ENCODE data around the gene SLC25A47. TPM values are rescaled to one million over a fixed set of nuclear protein-coding genes. Genes with fewer than 3 reads are reported as not detected.

The SLC25A47 gene
- total and polyA plus RNA-seq, 8 donors, result 0.73 TPM; not detected in 7

- H3K27ac ChIP-seq, result no peak overlapping the region
- no peaks in the 10 kb centered on the region for H3K9me3 ChIP-seq
- H3K27me3 ChIP-seq, result no peaks in the 10 kb centered on the region
- TF ChIP-seq CTCF (IDR thresholded peaks at IDR 0.05) (no peak), POLR2A (IDR thresholded peaks at IDR 0.05) (no peak), EP300 (IDR thresholded peaks at IDR 0.05) (no peak), POLR2AphosphoS5 (IDR thresholded peaks at IDR 0.05) (no peak)
- no peaks in the 10 kb centered on the region for H3K36me3 ChIP-seq
- H3K4me1 ChIP-seq, result peaks cover 0 to 30% (median 15%) of the 10 kb centered on the region in 4 donors
- H3K4me3 ChIP-seq, result no peak overlapping the region
- WGBS, 5 donors, result 72 to 95% (median 91%) methylated on average over 6 of the region's 6 CpGs
- no peak for DNase-seq
- intact Hi-C loops (cut with DNase I; ENCODE audit: low total_unique reads), result no loop called here
Measured at GRCh38 chr14:100314724-100315123, 8.4 kb upstream of the SLC25A47 start.

GRCh38 chr14:100317389-100317788 is 5.8 kb upstream of the SLC25A47 start:
- intact Hi-C loops (cut with DNase I; ENCODE audit: low total_unique reads), result no loop called here
- Histone ChIP-seq H3K27me3 (no peaks in the 10 kb centered on the region), H3K4me3 (peak overlapping the region in 3 of 4 donors; percentile 40 to 48 (median 41)), H3K27ac (no peak overlapping the region), H3K36me3 (no peaks in the 10 kb centered on the region), H3K4me1 (peaks cover 0 to 24% (median 13%) of the 10 kb centered on the region in 4 donors), H3K9me3 (no peaks in the 10 kb centered on the region)
- DNase-seq, result no peak
- TF ChIP-seq POLR2A (IDR thresholded peaks at IDR 0.05) (no peak), POLR2AphosphoS5 (IDR thresholded peaks at IDR 0.05) (no peak), CTCF (IDR thresholded peaks at IDR 0.05) (no peak), EP300 (IDR thresholded peaks at IDR 0.05) (no peak)
- 81 to 85% (median 84%) methylated on average over 3 to 6 of the region's 6 CpGs for WGBS, 5 donors

GRCh38 chr14:100317912-100318808 is 5.0 kb upstream of the SLC25A47 start:
- peak overlapping the region; percentile 13 to 66 (median 44) for H3K27ac ChIP-seq
- 23 to 35% (median 26%) methylated on average over 30 to 40 of the region's 40 CpGs for WGBS, 5 donors
- H3K9me3 ChIP-seq, result no peaks in the 10 kb centered on the region
- H3K36me3 ChIP-seq, result no peaks in the 10 kb centered on the region
- no peaks in the 10 kb centered on the region for H3K27me3 ChIP-seq
- peak overlapping the region; percentile 40 to 48 (median 41) for H3K4me3 ChIP-seq
- intact Hi-C loops (cut with DNase I; ENCODE audit: low total_unique reads), result no loop called here
- H3K4me1 ChIP-seq, result peaks cover 0 to 18% (median 13%) of the 10 kb centered on the region in 4 donors
- peak; percentile 74 to 87 for DNase-seq
- peak in 1 of 3 donors; percentile 40 for TF ChIP-seq POLR2AphosphoS5 (IDR thresholded peaks at IDR 0.05)
- no peak for TF ChIP-seq EP300 (IDR thresholded peaks at IDR 0.05)
- TF ChIP-seq CTCF (IDR thresholded peaks at IDR 0.05), result peak in 5 of 7 experiments; percentile 67 to 92 (median 78)

GRCh38 chr14:100320157-100320856 is 2.8 kb upstream of the SLC25A47 start:
- Histone ChIP-seq H3K4me3 (no peak overlapping the region), H3K27ac (no peak overlapping the region), H3K36me3 (no peaks in the 10 kb centered on the region), H3K9me3 (no peaks in the 10 kb centered on the region), H3K27me3 (no peaks in the 10 kb centered on the region), H3K4me1 (peaks cover 0 to 18% (median 13%) of the 10 kb centered on the region in 4 donors)
- DNase-seq, result no peak
- WGBS, 5 donors, result 77 to 85% (median 83%) methylated on average over 12 of the region's 12 CpGs
- intact Hi-C loops (cut with DNase I; ENCODE audit: low total_unique reads), result no loop called here
- TF ChIP-seq CTCF (IDR thresholded peaks at IDR 0.05) (no peak), POLR2A (IDR thresholded peaks at IDR 0.05) (no peak), EP300 (IDR thresholded peaks at IDR 0.05) (no peak), POLR2AphosphoS5 (IDR thresholded peaks at IDR 0.05) (no peak)

Data from stomach (tissue), 9 donors.